ENCODE data around the gene GNG13.

DNA sequence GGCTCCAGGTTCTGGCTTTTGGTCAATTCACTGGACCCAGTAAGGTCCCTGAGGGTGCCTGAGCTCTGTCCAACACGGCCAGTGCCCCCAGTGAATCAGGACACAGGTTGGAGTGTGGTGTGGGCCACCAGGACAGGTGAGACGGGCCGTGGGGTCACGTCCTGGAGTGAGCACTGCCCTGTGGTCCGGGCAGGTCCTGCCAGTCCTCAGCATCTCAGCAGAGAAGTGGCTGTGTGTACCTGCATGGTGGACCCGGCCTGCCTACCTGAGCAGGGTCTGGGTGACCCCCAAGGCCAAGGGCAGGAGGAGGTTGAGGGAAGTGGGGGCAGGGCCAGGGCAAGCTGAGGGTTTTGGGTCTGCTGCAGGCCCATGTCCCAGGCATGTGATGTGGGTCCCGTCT is 1.9 kb upstream of the GNG13 start:
- TF ChIP-seq EZH2 (IDR thresholded peaks at IDR 0.05; ENCODE audit: insufficient read depth, poor library complexity, severe bottlenecking) (no peak), EZH2phosphoT487 (IDR thresholded peaks at IDR 0.05; ENCODE audit: insufficient read depth, low read depth) (no peak)
